SK-N-DZ (cell line): Measurements from ENCODE around the gene RMDN3.

Source experiments
- DNase-seq: peaks from one replicate; pipeline ENCODE4 v3.0.0-alpha.2; 2015; ENCODE audit warnings: low spot score

RMDN3 gene

GRCh38 chr15:40773496-40773895 is 18.4 kb upstream of the RMDN3 start:
- no peak for DNase-seq

- DNase-seq, result no peak
Observed at GRCh38 chr15:40772014-40772413, 17.0 kb upstream of the RMDN3 start.

GRCh38 chr15:40771242-40771641 is 16.2 kb upstream of the RMDN3 start:
- DNase-seq, result no peak

- DNase-seq, result peak; percentile 53
Observed at GRCh38 chr15:40770147-40770721, 15.2 kb upstream of the RMDN3 start.

- DNase-seq, result no peak
Observed at GRCh38 chr15:40769274-40770146, 14.5 kb upstream of the RMDN3 start, which contains the start of gene C15orf62. Gene C15orf62 (plus strand): TSS chr15:40769980. CDS start chr15:40770496, 516 bp downstream.

GRCh38 chr15:40768521-40769273 is 13.6 kb upstream of the RMDN3 start:
- DNase-seq, result no peak

- DNase-seq, result no peak
Observed at GRCh38 chr15:40767838-40768500, 12.9 kb upstream of the RMDN3 start.

- DNase-seq, result no peak
Observed at GRCh38 chr15:40766906-40767837, 12.1 kb upstream of the RMDN3 start.

GRCh38 chr15:40766194-40766815 is 11.3 kb upstream of the RMDN3 start:
- peak; percentile 54 for DNase-seq

GRCh38 chr15:40764629-40765103 is 9.6 kb upstream of the RMDN3 start:
- DNase-seq, result no peak

GRCh38 chr15:40763801-40764628 is 9.0 kb upstream of the RMDN3 start, which contains the start of gene GCHFR:
Gene GCHFR (plus strand): TSS chr15:40764068. CDS start chr15:40764181, 113 bp downstream.
- DNase-seq, result peak; percentile 44

- peak; percentile 57 for DNase-seq
Observed at GRCh38 chr15:40762919-40763800, 8.1 kb upstream of the RMDN3 start.

- DNase-seq, result no peak
Observed at GRCh38 chr15:40759961-40760360, 4.9 kb upstream of the RMDN3 start.

- peak; percentile 99 for DNase-seq
Observed at GRCh38 chr15:40756938-40757337, 1.9 kb upstream of the RMDN3 start.

- peak; percentile 54 for DNase-seq
Observed at GRCh38 chr15:40755812-40756208, 756 bp upstream of the RMDN3 start.

GRCh38 chr15:40754574-40754882 is 526 bp downstream of the RMDN3 start:
- DNase-seq, result no peak

GRCh38 chr15:40751745-40752144 is 3.3 kb downstream of the RMDN3 start:
- DNase-seq, result no peak

GRCh38 chr15:40750885-40751284 is 4.2 kb downstream of the RMDN3 start:
- no peak for DNase-seq
